Cardiac muscle cell (in vitro differentiated cells and primary cell): ENCODE data around the gene NWD2. TPM values are rescaled to one million over a fixed set of nuclear protein-coding genes. Genes with fewer than 3 reads are reported as not detected.

Experiments
- DNase-seq, 2 donors: peaks; one replicate each; pipeline versions ENCODE4 v3.0.0 to v3.0.0-alpha.2; 2010 to 2017; ENCODE audit warnings: low read depth in 1 of 2, low spot score in 1 of 2
- H3K27ac ChIP-seq: fragments of 200-600 bp; sonication (generic); 2 replicates; pipeline ENCODE4 v1.5.1; 2016
- H3K27me3 ChIP-seq: fragments of 200-600 bp; sonication (generic); 2 replicates; pipeline ENCODE4 v1.6.0; 2016; ENCODE audit warnings: control low read depth
- H3K36me3 ChIP-seq: fragments of 200-600 bp; sonication (generic); 2 replicates; pipeline ENCODE4 v1.5.1; 2016; ENCODE audit warnings: control low read depth
- H3K4me1 ChIP-seq: fragments of 200-600 bp; sonication (generic); 2 replicates; pipeline ENCODE4 v1.8.1; 2017; ENCODE audit warnings: low read depth, mild to moderate bottlenecking, mixed run types
- H3K4me3 ChIP-seq: fragments of 200-600 bp; sonication (generic); 2 replicates; pipeline ENCODE4 v1.5.1; 2016; ENCODE audit warnings: mild to moderate bottlenecking
- H3K9me3 ChIP-seq: fragments of 200-600 bp; sonication (generic); 2 replicates; pipeline ENCODE4 v1.5.1; 2017; ENCODE audit warnings: low read depth, mild to moderate bottlenecking, control low read depth
- polyA plus RNA-seq: library from polyadenylated mRNA; unstranded; fragments of >200 nt; fragmentation: Nextera tagmentation; extraction: Ambion mirVana; gene quantifications from 2 replicates; pipeline ENCODE4 v1.2.1, GENCODE V29; 2016
- total RNA-seq: library from RNA; depleted of rRNA; stranded (reverse); fragments of >200 nt; gene quantifications from 2 replicates; pipeline ENCODE4 v1.2.3, GENCODE V29; 2016
- TF ChIP-seq, protein P1 (sequence below): IDR thresholded peaks from 2 replicates; pipeline ENCODE4 v1.5.1; 2012; ENCODE audit warnings: low read depth, mild to moderate bottlenecking, low read length

NWD2 gene
- total and polyA plus RNA-seq, 2 experiments from 2014 or later: 0.06 TPM; not detected in 1

DNA sequence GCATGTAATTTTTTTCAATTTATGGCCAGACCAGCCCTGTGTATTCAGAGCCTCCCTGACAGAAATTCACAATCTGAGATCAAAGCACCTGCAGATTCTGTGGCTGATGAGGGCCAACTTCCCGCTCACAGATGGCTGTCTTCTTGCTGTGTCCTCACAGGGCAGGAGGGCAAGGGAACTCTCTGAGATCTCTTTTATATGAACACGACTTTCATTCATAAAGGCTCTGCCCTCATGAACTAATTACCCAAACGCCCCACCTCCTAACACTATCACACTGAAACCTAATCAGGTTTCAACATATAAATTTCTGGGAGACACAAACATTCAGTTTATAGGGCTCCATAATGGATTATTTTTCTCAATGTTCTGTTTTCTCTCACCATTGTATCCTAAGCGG, 192.6 kb downstream of the NWD2 start:
- DNase-seq: no peak
- Histone ChIP-seq H3K9me3 (no peaks in the 10 kb centered on the region), H3K27ac (no peak overlapping the region), H3K4me1 (no peaks in the 10 kb centered on the region), H3K4me3 (no peak overlapping the region), H3K27me3 (peaks cover 3% of the 10 kb centered on the region), H3K36me3 (no peaks in the 10 kb centered on the region)
- TF ChIP-seq, protein P1, sequence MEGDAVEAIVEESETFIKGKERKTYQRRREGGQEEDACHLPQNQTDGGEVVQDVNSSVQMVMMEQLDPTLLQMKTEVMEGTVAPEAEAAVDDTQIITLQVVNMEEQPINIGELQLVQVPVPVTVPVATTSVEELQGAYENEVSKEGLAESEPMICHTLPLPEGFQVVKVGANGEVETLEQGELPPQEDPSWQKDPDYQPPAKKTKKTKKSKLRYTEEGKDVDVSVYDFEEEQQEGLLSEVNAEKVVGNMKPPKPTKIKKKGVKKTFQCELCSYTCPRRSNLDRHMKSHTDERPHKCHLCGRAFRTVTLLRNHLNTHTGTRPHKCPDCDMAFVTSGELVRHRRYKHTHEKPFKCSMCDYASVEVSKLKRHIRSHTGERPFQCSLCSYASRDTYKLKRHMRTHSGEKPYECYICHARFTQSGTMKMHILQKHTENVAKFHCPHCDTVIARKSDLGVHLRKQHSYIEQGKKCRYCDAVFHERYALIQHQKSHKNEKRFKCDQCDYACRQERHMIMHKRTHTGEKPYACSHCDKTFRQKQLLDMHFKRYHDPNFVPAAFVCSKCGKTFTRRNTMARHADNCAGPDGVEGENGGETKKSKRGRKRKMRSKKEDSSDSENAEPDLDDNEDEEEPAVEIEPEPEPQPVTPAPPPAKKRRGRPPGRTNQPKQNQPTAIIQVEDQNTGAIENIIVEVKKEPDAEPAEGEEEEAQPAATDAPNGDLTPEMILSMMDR: no peak

DNA sequence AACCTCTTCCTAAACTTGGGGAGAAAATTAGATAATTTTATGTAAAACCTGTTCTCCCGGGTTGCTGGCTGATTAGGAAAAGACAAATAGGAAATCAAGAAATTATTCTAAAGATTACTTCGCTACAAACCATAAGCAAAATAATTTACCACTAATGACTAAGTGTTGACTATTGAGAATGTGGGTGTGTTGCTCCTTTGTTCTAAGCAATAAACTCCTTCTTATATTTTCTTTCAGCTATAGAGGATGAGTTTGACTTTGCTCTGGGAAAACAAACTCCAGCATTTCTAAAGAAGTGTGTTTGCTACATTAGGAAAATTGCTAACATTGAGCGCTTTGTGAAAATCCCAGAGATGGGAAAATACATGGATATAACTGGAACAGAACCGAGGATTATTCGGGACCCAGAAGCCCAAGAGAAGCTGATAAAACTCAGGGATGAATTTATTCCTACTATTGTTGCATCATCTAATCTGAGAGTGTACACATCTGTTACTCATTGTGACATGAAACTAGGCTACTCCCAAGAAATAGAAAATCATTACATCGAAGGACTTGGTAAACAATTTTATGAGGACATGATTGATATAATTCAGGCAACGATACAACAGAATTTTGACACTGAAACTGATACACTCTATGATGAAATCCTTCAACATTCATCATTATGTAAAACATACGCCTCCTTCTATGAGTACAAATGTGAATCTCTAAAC, 194.2 kb downstream of the NWD2 start:
- no peak overlapping the region for H3K27ac ChIP-seq
- H3K36me3 ChIP-seq: no peaks in the 10 kb centered on the region
- DNase-seq: no peak
- no peaks in the 10 kb centered on the region for H3K27me3 ChIP-seq
- no peaks in the 10 kb centered on the region for H3K4me1 ChIP-seq
- no peaks in the 10 kb centered on the region for H3K9me3 ChIP-seq
- TF ChIP-seq, protein P1: no peak
- H3K4me3 ChIP-seq: no peak overlapping the region

DNA sequence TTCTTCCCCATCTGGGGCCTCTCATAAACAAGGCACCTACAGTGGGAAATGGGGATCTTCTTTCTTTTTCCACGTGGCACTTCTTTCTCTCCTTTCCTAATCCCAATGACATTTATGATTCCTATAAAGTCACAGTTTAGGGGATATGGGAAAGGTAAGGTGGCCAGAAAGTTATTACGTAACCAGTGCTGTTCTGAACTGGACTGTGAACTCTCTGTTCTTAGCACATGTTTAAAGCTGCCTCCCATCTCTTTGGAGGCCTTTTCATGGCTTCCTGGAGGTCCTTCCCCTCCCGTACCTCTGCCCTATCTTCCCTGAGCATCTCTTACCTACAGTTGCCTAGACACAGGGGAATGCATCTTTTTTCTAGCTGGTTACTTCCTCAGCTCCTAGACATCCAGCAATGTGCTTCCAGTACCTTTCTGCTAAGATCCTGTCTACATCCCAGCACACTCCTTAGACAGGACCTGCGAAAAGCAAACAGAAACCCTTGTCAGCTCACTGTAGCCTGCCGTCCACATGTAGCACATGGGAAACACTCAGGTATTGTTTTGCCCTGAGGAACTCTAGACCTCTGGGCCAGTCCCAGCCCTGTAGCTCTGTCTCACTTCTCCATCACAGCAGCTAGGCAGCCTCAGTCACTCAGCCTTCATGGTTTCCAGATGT, 195.4 kb downstream of the NWD2 start:
- DNase-seq: no peak
- H3K27me3 ChIP-seq: no peaks in the 10 kb centered on the region

DNA sequence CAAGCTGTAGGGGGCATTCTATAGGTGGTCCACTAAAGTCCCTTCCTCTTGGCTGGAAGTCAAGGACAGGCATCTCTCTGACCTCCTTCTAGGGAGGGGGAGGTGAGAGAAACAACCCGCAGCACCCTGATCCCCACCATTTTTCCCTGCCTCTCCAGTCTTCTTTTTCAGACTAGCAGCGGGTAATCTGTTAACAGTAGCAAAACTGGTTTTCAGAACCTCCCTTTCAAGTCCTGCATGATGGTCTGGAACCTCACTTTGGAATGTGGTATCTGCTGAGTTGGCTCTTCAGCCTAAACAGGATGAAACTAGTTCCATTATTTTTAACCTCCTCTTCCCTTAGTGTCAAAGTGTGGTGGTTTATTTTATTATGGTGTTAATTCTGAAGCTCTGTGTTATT, 196.0 kb downstream of the NWD2 start:
- H3K4me3 ChIP-seq: no peak overlapping the region
- no peaks in the 10 kb centered on the region for H3K9me3 ChIP-seq
- TF ChIP-seq, protein P1: no peak
- DNase-seq: no peak
- no peaks in the 10 kb centered on the region for H3K4me1 ChIP-seq
- no peaks in the 10 kb centered on the region for H3K36me3 ChIP-seq
- no peaks in the 10 kb centered on the region for H3K27me3 ChIP-seq
- no peak overlapping the region for H3K27ac ChIP-seq

More for the DNA sequence above, 195.4 kb downstream of the NWD2 start:
- no peak overlapping the region for H3K4me3 ChIP-seq
- no peaks in the 10 kb centered on the region for H3K36me3 ChIP-seq
- H3K9me3 ChIP-seq: no peaks in the 10 kb centered on the region
- TF ChIP-seq, protein P1: no peak
- no peaks in the 10 kb centered on the region for H3K4me1 ChIP-seq
- H3K27ac ChIP-seq: no peak overlapping the region

DNA sequence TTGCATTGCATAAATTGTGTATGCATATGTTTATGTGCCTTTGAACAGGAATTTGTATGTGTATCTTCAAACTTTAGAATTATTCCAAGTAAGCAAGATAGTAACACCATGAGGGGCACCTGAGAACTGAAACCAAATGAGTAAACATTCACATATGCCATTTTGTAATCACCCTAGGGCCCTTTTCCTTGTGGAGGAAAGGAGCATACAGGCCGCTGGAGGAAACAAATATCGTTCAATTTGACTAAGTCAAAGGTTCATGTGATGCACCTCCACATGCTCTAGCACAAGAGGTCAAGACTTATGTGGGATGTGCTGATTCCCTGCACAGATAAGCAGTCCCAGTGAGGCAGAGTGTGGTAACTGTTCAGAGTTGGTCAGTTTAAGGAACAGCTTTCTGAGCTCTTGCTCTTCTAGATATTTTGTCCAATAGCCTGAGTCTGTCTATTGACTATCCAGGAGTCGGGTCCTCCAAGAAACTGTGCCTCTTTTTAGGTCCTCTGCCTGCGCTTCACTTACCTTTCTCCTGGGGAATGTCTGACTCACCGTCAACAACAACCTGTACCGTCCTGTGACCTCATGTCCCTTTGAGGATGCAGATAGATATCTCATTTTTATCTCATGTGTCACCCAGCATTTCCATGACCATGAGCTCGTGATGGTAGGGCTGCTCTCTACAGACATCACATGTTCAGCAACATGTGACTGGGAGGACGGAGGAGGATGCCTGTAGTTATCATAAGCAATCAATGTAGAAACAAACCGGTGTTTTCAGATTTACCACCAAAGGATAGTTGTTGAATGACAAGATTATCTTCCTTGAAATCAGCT, 196.9 kb downstream of the NWD2 start:
- Histone ChIP-seq H3K4me1 (no peaks in the 10 kb centered on the region), H3K9me3 (no peaks in the 10 kb centered on the region), H3K27ac (no peak overlapping the region), H3K36me3 (no peaks in the 10 kb centered on the region), H3K27me3 (no peaks in the 10 kb centered on the region), H3K4me3 (no peak overlapping the region)
- no peak for DNase-seq
- TF ChIP-seq, protein P1: no peak
